ENCODE data around the gene TWIST1. TPM values are rescaled to one million over a fixed set of nuclear protein-coding genes. Genes with fewer than 3 reads are reported as not detected.

TWIST1 gene
- total RNA-seq, 1 experiment from 2014 or later = 16.1 TPM

DNA sequence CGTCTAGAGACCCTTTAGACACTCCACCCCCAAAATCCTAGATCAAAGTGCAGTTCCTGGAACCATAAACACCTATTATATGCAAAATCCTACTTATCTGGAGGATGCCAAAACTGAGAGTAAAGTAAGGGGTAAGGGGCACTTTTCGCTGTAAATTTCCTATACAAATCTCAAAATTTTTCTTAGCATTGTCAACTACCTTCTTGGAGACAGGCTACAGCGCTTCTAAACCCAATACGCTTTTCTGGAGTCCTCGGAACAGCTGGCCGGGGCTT, 10.4 kb downstream of the TWIST1 start:
- Mint-ChIP-seq H3K4me3 (ENCODE audit: unreplicated experiment) (no peak overlapping the region), H3K27ac (ENCODE audit: low read depth, unreplicated experiment) (no peak overlapping the region)
- no TSS peak for BruUV-seq (replicated peaks)

DNA sequence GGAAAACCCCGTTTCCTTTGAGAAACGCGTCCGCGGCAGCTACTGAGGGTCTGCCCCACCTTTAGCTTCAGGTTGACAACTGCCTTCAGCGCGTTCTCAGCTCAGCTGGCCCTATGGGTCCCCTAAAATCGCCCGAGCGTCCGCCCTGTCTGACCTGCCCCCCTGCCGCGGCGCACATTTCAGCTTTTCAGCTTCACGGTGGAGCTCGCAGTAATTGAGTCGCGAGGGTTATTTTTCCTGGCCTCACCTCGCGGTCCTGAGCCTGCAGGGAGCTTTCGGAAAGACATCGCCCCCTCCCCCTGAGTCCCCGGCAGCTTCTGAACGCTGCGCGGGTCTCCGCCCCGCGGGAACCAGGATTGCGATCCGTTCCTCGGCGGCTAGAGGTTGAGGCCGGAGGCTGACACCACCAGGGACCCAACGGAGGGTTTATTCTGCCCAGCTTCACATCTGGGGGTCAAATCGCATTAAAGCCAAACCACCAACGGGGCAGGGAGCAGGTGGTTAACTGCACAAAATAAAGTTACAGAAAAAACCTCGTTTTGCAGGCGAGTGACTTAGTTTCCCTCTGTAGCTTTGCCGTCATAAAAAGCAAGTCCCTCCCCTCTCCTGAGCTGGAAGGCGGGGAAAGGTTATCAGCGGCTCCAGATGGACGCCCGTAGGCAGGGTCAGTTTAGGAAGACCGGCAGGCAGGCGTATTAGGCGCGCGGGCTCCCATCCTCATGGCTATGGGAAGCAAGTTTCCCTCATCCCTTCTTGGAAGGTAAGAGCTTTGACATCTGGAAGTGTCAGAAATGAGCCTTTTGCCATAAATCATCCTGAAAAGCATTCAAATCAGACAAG, 11.0 kb downstream of the TWIST1 start:
- DNase-seq (ENCODE audit: unreplicated experiment) = no peak
- CTCF ChIA-PET = interaction anchor here (0.6 kb wide), 2 partner anchors 280 to 599 kb away, joined by 3 read pairs; no protein-coding TSS in a partner anchor
- TF ChIP-seq, protein P1, sequence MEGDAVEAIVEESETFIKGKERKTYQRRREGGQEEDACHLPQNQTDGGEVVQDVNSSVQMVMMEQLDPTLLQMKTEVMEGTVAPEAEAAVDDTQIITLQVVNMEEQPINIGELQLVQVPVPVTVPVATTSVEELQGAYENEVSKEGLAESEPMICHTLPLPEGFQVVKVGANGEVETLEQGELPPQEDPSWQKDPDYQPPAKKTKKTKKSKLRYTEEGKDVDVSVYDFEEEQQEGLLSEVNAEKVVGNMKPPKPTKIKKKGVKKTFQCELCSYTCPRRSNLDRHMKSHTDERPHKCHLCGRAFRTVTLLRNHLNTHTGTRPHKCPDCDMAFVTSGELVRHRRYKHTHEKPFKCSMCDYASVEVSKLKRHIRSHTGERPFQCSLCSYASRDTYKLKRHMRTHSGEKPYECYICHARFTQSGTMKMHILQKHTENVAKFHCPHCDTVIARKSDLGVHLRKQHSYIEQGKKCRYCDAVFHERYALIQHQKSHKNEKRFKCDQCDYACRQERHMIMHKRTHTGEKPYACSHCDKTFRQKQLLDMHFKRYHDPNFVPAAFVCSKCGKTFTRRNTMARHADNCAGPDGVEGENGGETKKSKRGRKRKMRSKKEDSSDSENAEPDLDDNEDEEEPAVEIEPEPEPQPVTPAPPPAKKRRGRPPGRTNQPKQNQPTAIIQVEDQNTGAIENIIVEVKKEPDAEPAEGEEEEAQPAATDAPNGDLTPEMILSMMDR (IDR thresholded peaks at IDR 0.05; ENCODE audit: unreplicated experiment) = no peak
- Mint-ChIP-seq H3K9me3 (ENCODE audit: unreplicated experiment) (peaks cover 7% of the 10 kb centered on the region), H3K36me3 (ENCODE audit: insufficient read depth, unreplicated experiment) (peaks cover 33% of the 10 kb centered on the region), H3K27me3 (ENCODE audit: insufficient read depth, unreplicated experiment) (no peaks in the 10 kb centered on the region), H3K4me3 (ENCODE audit: unreplicated experiment) (no peak overlapping the region), H3K27ac (ENCODE audit: low read depth, unreplicated experiment) (no peak overlapping the region), H3K4me1 (ENCODE audit: insufficient read depth, unreplicated experiment) (no peaks in the 10 kb centered on the region)
- intact Hi-C loops (cut with micrococcal nuclease) = no loop called here
- BruUV-seq (replicated peaks) = no TSS peak
- POLR2A ChIA-PET = interaction anchor here (0.6 to 0.8 kb wide), 2 partner anchors 37 to 263 kb away, joined by 3 read pairs; no protein-coding TSS in a partner anchor

More for the DNA sequence above, 10.4 kb downstream of the TWIST1 start:
- intact Hi-C loops (cut with micrococcal nuclease) = no loop called here
- POLR2A ChIA-PET = interaction anchor here (0.6 to 0.8 kb wide), 3 partner anchors 38 to 279 kb away, joined by 3 to 4 read pairs (median 3); no protein-coding TSS in a partner anchor
- peaks cover 7% of the 10 kb centered on the region for H3K9me3 Mint-ChIP-seq (ENCODE audit: unreplicated experiment)
- no peak for DNase-seq (ENCODE audit: unreplicated experiment)
- no peaks in the 10 kb centered on the region for H3K27me3 Mint-ChIP-seq (ENCODE audit: insufficient read depth, unreplicated experiment)
- peaks cover 39% of the 10 kb centered on the region for H3K36me3 Mint-ChIP-seq (ENCODE audit: insufficient read depth, unreplicated experiment)
- TF ChIP-seq, protein P1 (IDR thresholded peaks at IDR 0.05; ENCODE audit: unreplicated experiment) = no peak
- CTCF ChIA-PET = no interaction called here
- H3K4me1 Mint-ChIP-seq (ENCODE audit: insufficient read depth, unreplicated experiment) = no peaks in the 10 kb centered on the region

DNA sequence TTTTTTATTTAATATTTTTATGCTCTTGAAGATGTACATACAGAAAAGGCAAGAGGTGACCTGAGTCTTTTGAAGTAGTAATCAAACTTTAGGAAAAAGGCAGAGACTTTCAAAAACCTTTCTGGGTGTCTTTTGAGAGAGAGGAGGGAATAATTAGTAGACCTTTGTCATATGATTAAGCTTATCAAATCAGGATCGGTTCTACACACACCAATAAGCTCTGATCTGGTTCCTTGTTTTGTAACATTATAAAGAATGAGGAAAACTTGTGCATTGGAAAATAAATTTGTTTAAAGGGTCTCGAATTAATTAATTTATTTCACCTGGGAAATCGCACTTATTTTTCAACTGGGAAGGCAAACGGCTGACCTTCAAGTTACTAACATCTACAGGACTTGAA, 11.9 kb downstream of the TWIST1 start:
- H3K4me3 Mint-ChIP-seq (ENCODE audit: unreplicated experiment) = no peak overlapping the region
- no peaks in the 10 kb centered on the region for H3K27me3 Mint-ChIP-seq (ENCODE audit: insufficient read depth, unreplicated experiment)

DNA sequence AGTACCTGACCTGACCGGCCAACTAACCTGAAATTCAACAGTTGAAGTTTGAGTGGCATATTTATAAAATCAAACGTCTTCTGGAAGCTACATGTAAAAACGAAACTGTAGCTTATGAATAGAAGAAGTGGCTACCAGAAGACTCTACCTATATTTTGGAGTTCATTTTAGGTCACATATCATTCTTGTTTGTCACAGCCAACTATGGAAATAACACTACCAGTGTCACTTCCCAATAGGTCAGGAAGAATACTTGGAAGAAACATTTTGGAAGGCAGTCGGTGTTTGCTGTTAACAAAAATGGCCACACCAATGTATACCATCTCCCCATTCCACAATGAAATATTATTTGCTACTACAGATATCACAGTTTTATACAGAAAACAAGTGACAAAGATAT, 12.6 kb downstream of the TWIST1 start:
- Mint-ChIP-seq H3K27ac (ENCODE audit: low read depth, unreplicated experiment) (no peak overlapping the region), H3K36me3 (ENCODE audit: insufficient read depth, unreplicated experiment) (peaks cover 20% of the 10 kb centered on the region), H3K4me3 (ENCODE audit: unreplicated experiment) (no peak overlapping the region), H3K4me1 (ENCODE audit: insufficient read depth, unreplicated experiment) (no peaks in the 10 kb centered on the region), H3K27me3 (ENCODE audit: insufficient read depth, unreplicated experiment) (no peaks in the 10 kb centered on the region), H3K9me3 (ENCODE audit: unreplicated experiment) (peaks cover 7% of the 10 kb centered on the region)
- no peak for DNase-seq (ENCODE audit: unreplicated experiment)
- BruUV-seq (replicated peaks) = no TSS peak
- TF ChIP-seq, protein P1 (IDR thresholded peaks at IDR 0.05; ENCODE audit: unreplicated experiment) = no peak
- CTCF ChIA-PET = no interaction called here
- intact Hi-C loops (cut with micrococcal nuclease) = no loop called here
- POLR2A ChIA-PET = interaction anchor here (0.6 kb wide), 1 partner anchor 11 kb away, joined by 3 read pairs; no protein-coding TSS in a partner anchor

More for the DNA sequence above, 11.9 kb downstream of the TWIST1 start:
- no peak for DNase-seq (ENCODE audit: unreplicated experiment)
- CTCF ChIA-PET = no interaction called here
- intact Hi-C loops (cut with micrococcal nuclease) = no loop called here
- H3K27ac Mint-ChIP-seq (ENCODE audit: low read depth, unreplicated experiment) = no peak overlapping the region
- TF ChIP-seq, protein P1 (IDR thresholded peaks at IDR 0.05; ENCODE audit: unreplicated experiment) = no peak
- H3K9me3 Mint-ChIP-seq (ENCODE audit: unreplicated experiment) = peaks cover 7% of the 10 kb centered on the region
- BruUV-seq (replicated peaks) = no TSS peak
- POLR2A ChIA-PET = interaction anchor here (0.6 to 0.9 kb wide), 3 partner anchors 27 to 203 kb away, joined by 3 read pairs; no protein-coding TSS in a partner anchor
- H3K4me1 Mint-ChIP-seq (ENCODE audit: insufficient read depth, unreplicated experiment) = no peaks in the 10 kb centered on the region
- H3K36me3 Mint-ChIP-seq (ENCODE audit: insufficient read depth, unreplicated experiment) = peaks cover 24% of the 10 kb centered on the region

Data from MCF 10A (cell line).